GM12878 (cell line): ENCODE measurements around the gene IFT81. TPM values are rescaled to one million over a fixed set of nuclear protein-coding genes. Genes with fewer than 3 reads are reported as not detected.

Experiments
- CUX1 ChIP-seq: IDR thresholded peaks from 2 replicates; pipeline ENCODE4 v1.6.1; 2012; ENCODE audit warnings: improper control_type of control experiment, low read depth, low read length; ENCODE audit not compliant: insufficient replicate concordance
- MEF2A ChIP-seq: IDR thresholded peaks from 2 replicates; pipeline ENCODE4 v1.6.1; 2011; ENCODE audit warnings: low read depth, mild to moderate bottlenecking, low read length, moderate library complexity; ENCODE audit not compliant: insufficient read depth
- NRF1 ChIP-seq: conservative IDR thresholded peaks from 2 replicates; pipeline ENCODE4 v1.6.1; 2011; ENCODE audit warnings: mild to moderate bottlenecking, low read depth, low read length, improper control_type of control experiment
- SMAD5 ChIP-seq: IDR thresholded peaks from 2 replicates; pipeline ENCODE4 v1.6.1; 2016; ENCODE audit warnings: antibody characterized with exemption, low read depth
- ZNF687 ChIP-seq: fragments of 450-650 bp; IDR thresholded peaks from 2 replicates; pipeline ENCODE4 v1.6.1; 2017; ENCODE audit warnings: mild to moderate bottlenecking, moderate library complexity
- polyA plus RNA-seq, 11 experiments: library from polyadenylated mRNA; depleted of rRNA in 4 of 11; unstranded in 6 of 11; stranded (reverse) in 5 of 11; fragments of >200 nt; fragmentation: Nextera tagmentation in 4 of 11; fragmentation: Illumina TruSeq in 1 of 11; extraction: Ambion mirVana in 4 of 11; extraction: Trizol in 1 of 11; gene quantifications; 1 replicate in 1 of 11; 2 replicates in 10 of 11; pipeline versions ENCODE4 v1.2.1 to v1.2.3, GENCODE V29; 2011 to 2016; ENCODE audit warnings: inconsistent platforms in 2 of 11, missing spikeins in 2 of 11, low read depth in 1 of 11
- total RNA-seq, 4 experiments: library from RNA; depleted of rRNA in 3 of 4; stranded (reverse); fragments of >200 nt in 3 of 4; fragmentation: Illumina TruSeq in 1 of 4; extraction: Trizol in 1 of 4; gene quantifications; 2 replicates each; pipeline versions ENCODE4 v1.2.1 to v1.2.3, GENCODE V29; 2013 to 2021

The IFT81 gene
- total and polyA plus RNA-seq, 10 of the 15 experiments (the other 5 are each of a cell fraction or from before 2014, with no cell fraction given) = 4.1 to 9.9 (median 5.6) TPM

- TF ChIP-seq ZNF687 (no peak), MEF2A (no peak), NRF1 (no peak), SMAD5 (no peak), CUX1 (no peak)
Observed at GRCh38 chr12:110247340-110248095, 123.4 kb downstream of the IFT81 start (continued).
